AG09319 (cell line): ENCODE data around the gene TMEM198.

Source experiments
- DNase-seq: peaks from one replicate; pipeline ENCODE4 v3.0.0-alpha.2; 2010; ENCODE audit warnings: low read depth; ENCODE audit errors: extremely low read depth
- TF ChIP-seq, protein P1 (sequence below): IDR thresholded peaks from 2 replicates; pipeline ENCODE4 v1.5.1; 2011; ENCODE audit warnings: low read depth, mild to moderate bottlenecking, inconsistent platforms, low read length, moderate library complexity

Gene TMEM198

DNA sequence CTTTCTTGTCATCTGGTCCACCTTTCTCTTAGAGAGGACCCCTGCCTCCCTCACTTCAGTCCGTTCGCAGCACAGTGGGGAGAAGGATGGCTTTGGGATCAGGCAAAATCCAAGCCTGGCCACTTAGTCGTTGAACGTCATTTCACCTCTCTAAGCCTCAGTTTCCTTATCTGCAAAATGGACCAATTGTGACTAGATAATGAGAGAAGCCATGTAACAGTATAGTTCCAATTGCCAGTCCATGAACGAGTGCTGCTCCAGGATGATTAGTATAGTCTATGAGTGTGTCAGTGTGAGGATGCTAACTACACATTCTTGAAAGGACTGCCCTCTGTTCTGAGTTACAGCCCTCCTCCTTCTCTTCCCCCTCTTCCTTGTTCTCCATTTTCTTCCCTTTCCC, 29.3 kb downstream of the TMEM198 start:
- TF ChIP-seq, protein P1, sequence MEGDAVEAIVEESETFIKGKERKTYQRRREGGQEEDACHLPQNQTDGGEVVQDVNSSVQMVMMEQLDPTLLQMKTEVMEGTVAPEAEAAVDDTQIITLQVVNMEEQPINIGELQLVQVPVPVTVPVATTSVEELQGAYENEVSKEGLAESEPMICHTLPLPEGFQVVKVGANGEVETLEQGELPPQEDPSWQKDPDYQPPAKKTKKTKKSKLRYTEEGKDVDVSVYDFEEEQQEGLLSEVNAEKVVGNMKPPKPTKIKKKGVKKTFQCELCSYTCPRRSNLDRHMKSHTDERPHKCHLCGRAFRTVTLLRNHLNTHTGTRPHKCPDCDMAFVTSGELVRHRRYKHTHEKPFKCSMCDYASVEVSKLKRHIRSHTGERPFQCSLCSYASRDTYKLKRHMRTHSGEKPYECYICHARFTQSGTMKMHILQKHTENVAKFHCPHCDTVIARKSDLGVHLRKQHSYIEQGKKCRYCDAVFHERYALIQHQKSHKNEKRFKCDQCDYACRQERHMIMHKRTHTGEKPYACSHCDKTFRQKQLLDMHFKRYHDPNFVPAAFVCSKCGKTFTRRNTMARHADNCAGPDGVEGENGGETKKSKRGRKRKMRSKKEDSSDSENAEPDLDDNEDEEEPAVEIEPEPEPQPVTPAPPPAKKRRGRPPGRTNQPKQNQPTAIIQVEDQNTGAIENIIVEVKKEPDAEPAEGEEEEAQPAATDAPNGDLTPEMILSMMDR = no peak
- no peak for DNase-seq

DNA sequence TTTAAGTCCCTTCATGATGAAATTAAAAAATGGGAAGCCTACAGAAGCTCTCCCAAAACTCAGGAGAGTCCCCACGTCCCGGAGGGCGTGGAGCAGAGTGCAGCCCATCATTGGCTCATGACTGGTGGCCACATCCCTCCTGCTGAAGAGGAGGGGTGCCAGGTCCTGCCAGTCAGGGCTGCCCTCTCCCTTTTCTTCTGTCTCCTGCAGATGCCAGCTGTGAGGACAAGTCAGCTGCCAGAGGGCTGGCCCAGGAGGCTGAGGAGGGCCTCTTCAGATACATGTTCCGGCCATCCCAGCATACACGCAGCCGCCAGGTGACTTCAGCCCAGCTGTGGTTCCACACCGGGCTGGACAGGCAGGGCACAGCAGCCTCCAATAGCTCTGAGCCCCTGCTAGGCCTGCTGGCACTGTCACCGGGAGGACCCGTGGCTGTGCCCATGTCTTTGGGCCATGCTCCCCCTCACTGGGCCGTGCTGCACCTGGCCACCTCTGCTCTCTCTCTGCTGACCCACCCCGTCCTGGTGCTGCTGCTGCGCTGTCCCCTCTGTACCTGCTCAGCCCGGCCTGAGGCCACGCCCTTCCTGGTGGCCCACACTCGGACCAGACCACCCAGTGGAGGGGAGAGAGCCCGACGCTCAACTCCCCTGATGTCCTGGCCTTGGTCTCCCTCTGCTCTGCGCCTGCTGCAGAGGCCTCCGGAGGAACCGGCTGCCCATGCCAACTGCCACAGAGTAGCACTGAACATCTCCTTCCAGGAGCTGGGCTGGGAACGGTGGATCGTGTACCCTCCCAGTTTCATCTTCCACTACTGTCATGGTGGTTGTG, 30.9 kb downstream of the TMEM198 start:
- TF ChIP-seq, protein P1 = no peak
- DNase-seq = no peak

DNA sequence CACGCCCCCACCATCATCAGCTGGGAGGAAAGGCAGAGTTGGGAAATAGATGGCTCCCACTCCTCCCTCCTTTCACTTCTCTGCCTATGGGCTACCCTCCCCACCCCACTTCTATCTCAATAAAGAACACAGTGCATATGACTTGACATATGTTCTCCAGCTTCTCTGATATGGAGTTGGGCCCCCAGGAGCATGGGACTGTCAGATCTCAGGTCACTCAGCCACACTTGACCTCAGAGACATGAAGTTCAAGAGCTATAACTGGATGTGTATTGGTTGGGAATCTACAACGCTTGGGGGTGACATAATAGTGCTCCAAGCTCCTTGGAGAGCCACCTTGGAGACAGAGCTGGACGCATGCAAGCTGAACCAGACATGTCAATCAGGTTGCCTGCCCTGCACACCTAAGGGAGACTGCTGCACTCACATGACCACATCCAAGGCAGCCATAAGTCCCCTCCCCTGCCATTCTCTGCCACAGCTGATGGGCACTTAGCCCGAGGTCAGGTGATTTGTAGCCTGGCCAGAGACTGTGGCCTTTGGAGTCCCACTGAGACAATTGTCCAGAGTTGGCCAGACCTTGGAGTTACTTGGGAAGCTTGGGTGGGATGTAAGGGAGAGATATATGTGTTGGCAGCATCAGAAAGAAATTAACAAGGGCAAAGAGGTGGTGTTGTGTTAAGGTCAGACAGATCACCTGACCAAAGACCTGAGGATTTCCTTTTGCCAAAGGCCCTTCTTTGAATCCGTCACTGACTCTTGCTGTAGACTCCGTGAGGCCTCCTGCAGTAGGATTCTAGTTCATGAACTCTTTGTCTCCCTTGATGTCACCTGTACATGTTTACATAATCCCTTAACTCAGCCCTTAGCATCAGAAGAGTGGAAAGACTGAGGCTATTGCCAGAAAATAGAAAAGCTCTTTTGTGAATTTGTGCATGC, 32.0 kb downstream of the TMEM198 start:
- TF ChIP-seq, protein P1 = no peak
- DNase-seq = no peak

DNA sequence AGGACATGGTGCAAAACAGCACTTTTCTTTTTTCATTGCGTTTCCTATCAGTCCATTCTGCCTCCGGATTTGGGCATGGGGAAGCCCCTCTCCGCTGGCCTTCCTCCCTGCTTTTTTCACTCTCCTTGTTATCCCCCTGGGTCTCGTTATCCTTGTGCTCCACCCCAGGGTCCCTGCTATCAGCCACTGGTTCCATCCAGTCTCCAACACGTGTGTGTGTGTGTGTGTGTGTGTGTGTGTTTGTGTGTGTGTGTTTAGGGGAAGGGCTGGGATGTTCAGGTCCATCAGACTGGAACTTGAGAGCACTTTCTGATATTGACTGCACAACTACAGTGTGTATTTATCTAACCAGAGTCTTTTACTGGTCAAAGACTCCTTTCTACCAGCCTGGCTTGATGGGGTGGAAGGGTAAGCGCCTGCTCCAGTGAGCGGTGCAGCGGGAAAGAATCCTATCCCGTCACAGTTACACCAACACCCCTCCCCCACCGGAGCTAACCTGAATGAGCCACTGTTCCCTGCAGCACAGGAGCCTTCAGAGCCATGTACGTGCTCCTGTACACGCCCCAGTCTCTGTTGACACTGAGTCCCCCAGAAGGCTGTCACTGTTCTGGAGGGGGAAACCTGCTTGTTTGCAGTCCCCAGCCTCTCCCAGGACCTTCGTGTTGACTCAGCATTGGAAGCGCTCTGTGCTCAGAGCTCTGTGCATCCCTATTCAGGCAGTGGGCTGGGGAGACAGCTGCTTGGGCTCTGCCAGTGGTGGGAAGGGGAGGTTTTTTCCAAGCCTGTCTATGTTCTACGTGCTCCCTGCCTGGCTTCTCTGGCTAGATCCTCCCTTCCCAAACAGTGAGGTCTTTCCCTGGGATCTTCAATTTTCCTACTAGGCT, 32.9 kb downstream of the TMEM198 start:
- no peak for DNase-seq

DNA sequence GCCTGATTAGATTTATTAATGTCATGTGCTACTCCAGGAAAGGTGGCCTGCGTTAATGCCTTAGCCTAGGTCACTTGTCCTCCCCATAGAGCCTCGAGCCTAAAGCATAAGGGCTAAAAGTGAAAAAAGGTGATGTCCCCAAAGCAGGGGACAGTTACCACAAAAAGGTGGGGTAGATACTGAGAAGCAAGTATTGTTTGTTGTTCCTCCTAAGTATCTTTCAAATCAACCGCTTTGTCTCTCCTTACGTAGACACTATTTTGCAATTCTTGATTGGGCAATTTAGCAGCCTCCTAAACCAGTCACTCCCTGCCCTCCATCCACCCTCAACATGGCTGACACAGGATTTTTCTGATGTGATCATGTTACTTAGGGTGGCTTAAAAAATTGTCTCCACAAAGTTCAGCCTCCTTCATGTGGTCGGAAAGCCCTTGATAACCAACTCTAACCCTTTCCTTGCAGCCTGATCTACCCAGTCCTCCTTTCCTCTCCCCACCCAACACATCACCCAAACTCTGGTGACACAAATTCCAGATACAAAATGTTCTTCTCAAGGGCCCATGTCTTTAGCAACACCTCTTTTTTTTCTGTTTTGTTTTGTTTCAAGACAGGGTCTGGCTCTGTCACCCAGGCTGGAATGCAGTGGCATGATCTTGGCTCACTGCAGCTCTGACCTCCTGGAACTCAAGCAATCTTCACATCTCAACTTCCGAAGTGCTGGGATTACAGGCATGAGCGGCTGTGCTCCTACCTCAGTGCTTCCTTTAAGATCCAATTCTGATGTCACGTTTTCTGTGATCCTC, 35.2 kb downstream of the TMEM198 start:
- TF ChIP-seq, protein P1 = no peak
- no peak for DNase-seq

More for the DNA sequence above, 32.9 kb downstream of the TMEM198 start:
- TF ChIP-seq, protein P1 = no peak

DNA sequence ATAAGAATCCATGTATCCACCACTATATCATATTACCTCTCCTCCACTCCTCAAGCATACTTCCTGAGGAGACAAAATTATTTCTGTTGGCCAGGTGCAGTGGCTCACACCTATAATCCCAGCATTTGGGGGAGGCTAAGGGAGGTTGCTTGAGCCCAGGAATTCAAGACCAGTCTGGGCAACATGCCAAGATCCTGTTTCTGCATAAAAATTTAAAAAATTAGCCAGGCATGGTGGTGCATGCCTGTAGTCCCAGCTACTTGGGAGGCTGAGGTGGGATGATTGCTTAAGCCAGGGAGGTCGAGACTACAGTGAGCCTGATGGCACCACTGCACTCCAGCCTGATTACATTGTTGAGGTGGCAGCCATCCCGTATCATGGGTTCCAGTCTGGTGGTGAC, 37.5 kb downstream of the TMEM198 start:
- TF ChIP-seq, protein P1 = no peak
- no peak for DNase-seq
